ENCODE measurements around the gene MRRF. TPM values are rescaled to one million over a fixed set of nuclear protein-coding genes. Genes with fewer than 3 reads are reported as not detected.
"Not testable (repeated sequence)": the region's sequence is repeated elsewhere in the genome, so short reads cannot be mapped to it uniquely, and the experiment has no call there.

Gene MRRF
- total RNA-seq, 1 donor from 2014 or later: 21.7 TPM

DNA sequence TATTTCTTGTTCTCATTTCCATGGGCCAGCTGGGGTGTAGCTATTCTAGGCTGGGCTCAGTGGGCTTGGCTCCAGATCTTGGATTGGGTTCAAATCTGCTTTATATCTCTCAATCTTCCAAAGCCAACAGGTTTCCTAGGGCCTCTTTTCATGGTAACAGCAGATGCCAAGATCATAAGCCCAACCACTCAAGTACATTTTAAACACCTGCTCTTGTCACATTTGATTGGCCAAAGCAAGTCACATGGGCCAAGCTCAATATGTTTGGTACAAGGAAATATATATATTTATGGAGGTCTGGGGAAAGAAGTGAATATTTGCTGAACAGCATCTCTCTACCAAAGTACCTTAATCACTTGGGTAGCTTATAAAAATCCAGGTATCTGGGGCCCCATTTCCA is 49.5 kb downstream of the MRRF start:
- peaks cover 22% of the 10 kb centered on the region for H3K36me3 Mint-ChIP-seq (ENCODE audit: low read depth)
- no peak for DNase-seq (ENCODE audit: low spot score)
- TF ChIP-seq, protein P1, sequence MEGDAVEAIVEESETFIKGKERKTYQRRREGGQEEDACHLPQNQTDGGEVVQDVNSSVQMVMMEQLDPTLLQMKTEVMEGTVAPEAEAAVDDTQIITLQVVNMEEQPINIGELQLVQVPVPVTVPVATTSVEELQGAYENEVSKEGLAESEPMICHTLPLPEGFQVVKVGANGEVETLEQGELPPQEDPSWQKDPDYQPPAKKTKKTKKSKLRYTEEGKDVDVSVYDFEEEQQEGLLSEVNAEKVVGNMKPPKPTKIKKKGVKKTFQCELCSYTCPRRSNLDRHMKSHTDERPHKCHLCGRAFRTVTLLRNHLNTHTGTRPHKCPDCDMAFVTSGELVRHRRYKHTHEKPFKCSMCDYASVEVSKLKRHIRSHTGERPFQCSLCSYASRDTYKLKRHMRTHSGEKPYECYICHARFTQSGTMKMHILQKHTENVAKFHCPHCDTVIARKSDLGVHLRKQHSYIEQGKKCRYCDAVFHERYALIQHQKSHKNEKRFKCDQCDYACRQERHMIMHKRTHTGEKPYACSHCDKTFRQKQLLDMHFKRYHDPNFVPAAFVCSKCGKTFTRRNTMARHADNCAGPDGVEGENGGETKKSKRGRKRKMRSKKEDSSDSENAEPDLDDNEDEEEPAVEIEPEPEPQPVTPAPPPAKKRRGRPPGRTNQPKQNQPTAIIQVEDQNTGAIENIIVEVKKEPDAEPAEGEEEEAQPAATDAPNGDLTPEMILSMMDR (IDR thresholded peaks at IDR 0.05): no peak
- no peak overlapping the region for H3K4me3 Mint-ChIP-seq (ENCODE audit: unreplicated experiment)
- no peaks in the 10 kb centered on the region for H3K9me3 Mint-ChIP-seq (ENCODE audit: low read depth)
- no peaks in the 10 kb centered on the region for H3K27me3 Mint-ChIP-seq (ENCODE audit: low read depth)
- H3K4me1 Mint-ChIP-seq (ENCODE audit: low read depth): no peaks in the 10 kb centered on the region
- no peak overlapping the region for H3K27ac Mint-ChIP-seq (ENCODE audit: unreplicated experiment)

DNA sequence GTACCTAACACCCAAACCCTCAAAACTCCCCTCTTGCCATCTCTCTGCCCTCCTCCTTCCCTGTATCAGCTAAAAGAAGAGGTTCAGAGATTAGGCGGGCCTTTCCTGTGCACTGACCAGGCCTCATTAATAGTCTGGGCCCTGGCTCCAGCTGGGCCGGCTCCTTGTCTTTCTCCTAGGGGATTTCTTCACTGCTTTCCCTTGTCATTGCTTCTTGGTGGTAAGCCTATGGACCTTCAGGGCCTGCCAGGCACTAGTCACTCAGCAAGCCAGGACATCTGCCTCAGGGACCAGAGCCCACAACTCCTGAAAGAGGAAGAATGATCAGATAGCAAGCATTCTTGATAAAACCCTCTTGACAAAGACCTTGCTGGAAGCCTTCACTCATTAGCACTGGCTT is 50.9 kb downstream of the MRRF start:
- TF ChIP-seq, protein P1 (IDR thresholded peaks at IDR 0.05): no peak
- no peak for DNase-seq (ENCODE audit: low spot score)
- Mint-ChIP-seq H3K9me3 (ENCODE audit: low read depth) (no peaks in the 10 kb centered on the region), H3K36me3 (ENCODE audit: low read depth) (peaks cover 18% of the 10 kb centered on the region), H3K4me3 (ENCODE audit: unreplicated experiment) (no peak overlapping the region), H3K27ac (ENCODE audit: unreplicated experiment) (no peak overlapping the region), H3K27me3 (ENCODE audit: low read depth) (no peaks in the 10 kb centered on the region), H3K4me1 (ENCODE audit: low read depth) (no peaks in the 10 kb centered on the region)

DNA sequence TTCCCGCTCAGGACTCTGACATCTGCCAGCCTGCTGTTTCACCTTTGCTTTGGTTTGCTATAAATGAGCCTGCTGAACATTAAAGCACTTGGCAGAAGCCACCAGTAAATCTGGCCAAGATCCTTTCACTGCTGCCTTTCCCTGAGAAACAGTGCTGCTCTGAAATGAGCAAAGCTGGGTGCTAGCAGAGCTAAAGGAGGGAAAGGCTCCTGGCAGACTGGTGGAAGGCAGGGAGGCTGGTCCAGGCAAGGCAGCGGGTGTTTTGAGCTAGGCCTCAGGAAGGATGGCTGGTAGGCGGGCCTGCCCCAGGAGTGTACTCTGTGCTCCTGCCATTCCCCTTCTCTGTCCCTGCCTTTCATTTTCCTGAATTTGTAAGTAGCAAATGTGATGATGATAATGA is 53.6 kb downstream of the MRRF start:
- H3K4me1 Mint-ChIP-seq (ENCODE audit: low read depth): no peaks in the 10 kb centered on the region
- DNase-seq (ENCODE audit: low spot score): no peak
- no peaks in the 10 kb centered on the region for H3K27me3 Mint-ChIP-seq (ENCODE audit: low read depth)

DNA sequence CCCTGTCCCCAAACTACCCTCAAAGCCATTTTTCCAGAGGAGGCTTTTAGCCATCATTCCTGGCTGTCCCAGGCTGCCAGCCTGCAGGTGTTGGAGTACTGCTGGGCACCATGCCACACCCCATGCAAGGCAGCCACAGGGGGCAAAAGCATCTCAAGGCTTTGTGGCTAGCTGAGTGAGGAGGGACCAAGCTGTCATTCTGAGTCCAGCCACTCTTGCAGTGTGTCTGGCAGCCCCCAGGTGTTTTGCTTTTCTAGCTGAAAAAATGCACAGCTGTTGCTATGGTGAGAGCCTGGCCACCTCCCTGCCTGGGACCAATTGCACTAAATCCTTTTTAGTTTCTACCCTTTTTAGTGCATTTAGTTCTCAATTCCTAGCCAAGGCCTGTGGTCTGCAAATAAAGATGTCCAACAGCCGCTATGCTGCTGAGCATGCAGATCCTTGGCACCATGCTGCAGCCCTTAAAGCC is 55.8 kb downstream of the MRRF start:
- Mint-ChIP-seq H3K9me3 (ENCODE audit: low read depth) (no peaks in the 10 kb centered on the region), H3K36me3 (ENCODE audit: low read depth) (peaks cover 18% of the 10 kb centered on the region), H3K27me3 (ENCODE audit: low read depth) (no peaks in the 10 kb centered on the region), H3K4me3 (ENCODE audit: unreplicated experiment) (no peak overlapping the region), H3K4me1 (ENCODE audit: low read depth) (peaks cover 5% of the 10 kb centered on the region), H3K27ac (ENCODE audit: unreplicated experiment) (no peak overlapping the region)
- TF ChIP-seq, protein P1 (IDR thresholded peaks at IDR 0.05): no peak
- DNase-seq (ENCODE audit: low spot score): no peak

More for the DNA sequence above, 53.6 kb downstream of the MRRF start:
- no peak overlapping the region for H3K4me3 Mint-ChIP-seq (ENCODE audit: unreplicated experiment)
- no peak overlapping the region for H3K27ac Mint-ChIP-seq (ENCODE audit: unreplicated experiment)
- TF ChIP-seq, protein P1 (IDR thresholded peaks at IDR 0.05): no peak
- H3K36me3 Mint-ChIP-seq (ENCODE audit: low read depth): peaks cover 20% of the 10 kb centered on the region
- no peaks in the 10 kb centered on the region for H3K9me3 Mint-ChIP-seq (ENCODE audit: low read depth)

DNA sequence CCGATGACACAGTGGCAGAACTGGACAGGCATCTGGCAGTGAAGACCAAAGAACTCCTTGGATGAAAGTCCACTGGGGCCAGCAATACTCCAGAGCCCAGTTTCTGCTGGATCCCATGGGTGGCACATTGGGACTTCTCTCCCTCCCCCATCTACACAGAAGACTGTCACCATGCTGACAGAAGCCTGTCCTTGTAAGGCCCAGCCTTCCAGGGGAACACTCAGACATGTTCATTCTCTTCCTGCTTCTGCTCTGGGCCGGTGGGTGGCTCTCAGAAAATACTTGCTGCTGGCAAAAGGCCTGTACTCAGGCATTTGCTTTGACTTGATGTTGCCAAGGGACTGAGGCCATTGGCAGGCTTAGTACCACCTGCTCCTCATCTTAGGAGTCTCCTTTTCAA is 57.9 kb downstream of the MRRF start:
- TF ChIP-seq, protein P1 (IDR thresholded peaks at IDR 0.05): no peak
- H3K4me1 Mint-ChIP-seq (ENCODE audit: low read depth): peaks cover 7% of the 10 kb centered on the region
- no peaks in the 10 kb centered on the region for H3K9me3 Mint-ChIP-seq (ENCODE audit: low read depth)
- H3K27ac Mint-ChIP-seq (ENCODE audit: unreplicated experiment): no peak overlapping the region
- H3K36me3 Mint-ChIP-seq (ENCODE audit: low read depth): peaks cover 20% of the 10 kb centered on the region
- no peak overlapping the region for H3K4me3 Mint-ChIP-seq (ENCODE audit: unreplicated experiment)
- H3K27me3 Mint-ChIP-seq (ENCODE audit: low read depth): no peaks in the 10 kb centered on the region
- DNase-seq (ENCODE audit: low spot score): no peak

DNA sequence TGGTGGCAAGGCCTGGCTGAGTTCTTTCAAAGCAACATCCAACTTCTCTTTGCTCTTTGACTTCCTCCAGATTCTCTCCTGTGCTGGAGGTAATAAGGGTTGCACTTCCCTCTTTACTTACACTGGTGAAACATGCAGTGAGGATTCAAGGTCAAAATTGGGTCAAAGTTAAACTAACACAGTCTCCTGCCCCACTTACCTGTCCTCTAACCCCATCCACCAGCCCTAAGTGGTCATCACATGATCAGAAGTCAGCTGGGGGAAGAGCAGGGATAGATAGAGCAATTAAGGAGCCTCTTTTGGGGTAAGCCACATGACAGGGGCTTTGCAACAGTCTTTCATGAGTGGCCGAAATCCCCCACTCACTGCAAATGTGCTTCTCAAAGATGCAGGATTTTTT is 60.0 kb downstream of the MRRF start:
- not testable (repeated sequence) for H3K27ac Mint-ChIP-seq (ENCODE audit: unreplicated experiment); H3K4me1 Mint-ChIP-seq (ENCODE audit: low read depth); DNase-seq (ENCODE audit: low spot score); H3K9me3 Mint-ChIP-seq (ENCODE audit: low read depth); H3K27me3 Mint-ChIP-seq (ENCODE audit: low read depth); H3K4me3 Mint-ChIP-seq (ENCODE audit: unreplicated experiment)
- H3K36me3 Mint-ChIP-seq (ENCODE audit: low read depth): peaks cover 25% of the 10 kb centered on the region

All from chondrocyte (in vitro differentiated cells).